ENCODE results near the gene TTLL10.

Gene TTLL10

GRCh38 chr1:1215080-1215676, 41.5 kb downstream of the TTLL10 start:
- H3K4me1 ChIP-seq (ENCODE audit: insufficient read depth, low read length): no peaks in the 10 kb centered on the region
- H3K36me3 ChIP-seq (ENCODE audit: insufficient read depth, low read length): no peaks in the 10 kb centered on the region
- H3K9me3 ChIP-seq (ENCODE audit: control insufficient read depth, insufficient read depth, low read length): no peaks in the 10 kb centered on the region
- no peak overlapping the region for H3K9ac ChIP-seq (ENCODE audit: low read depth, low read length)

DNA sequence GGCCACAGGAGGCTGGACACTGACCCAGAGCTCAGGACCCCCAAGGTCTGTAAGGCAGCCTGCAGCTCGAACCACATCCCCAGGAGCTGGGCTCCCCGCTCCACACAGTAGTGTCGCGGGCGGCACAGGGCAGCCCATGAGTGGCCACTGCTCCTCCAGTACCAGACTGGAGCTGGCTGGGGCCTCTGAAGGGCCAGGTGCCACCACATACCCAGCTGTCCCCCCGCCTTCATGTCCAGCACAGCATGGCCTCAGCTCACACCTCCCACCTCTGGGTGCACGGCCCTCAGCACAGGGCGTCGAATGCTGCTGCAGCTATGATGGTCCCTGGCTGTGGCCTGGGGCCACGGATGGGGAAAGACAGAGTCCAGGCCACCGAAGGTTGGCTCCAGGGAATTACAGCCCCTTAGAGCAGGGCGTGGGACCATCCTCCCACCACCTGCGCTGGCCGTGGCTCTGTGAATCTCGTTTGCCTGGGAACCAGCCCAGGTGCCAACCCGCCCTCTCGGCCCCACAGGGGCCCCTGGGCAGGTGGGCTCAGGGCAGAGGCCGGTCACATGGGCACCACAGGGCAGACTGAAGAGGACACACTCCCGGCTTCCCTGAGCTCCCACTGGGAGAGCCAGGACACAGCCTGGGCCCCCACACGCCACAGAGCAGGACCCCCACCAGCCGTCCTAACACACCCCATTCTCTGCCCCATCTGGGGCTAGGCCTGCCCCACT, 42.4 kb downstream of the TTLL10 start:
- Histone ChIP-seq H3K4me1 (ENCODE audit: insufficient read depth, low read length) (no peaks in the 10 kb centered on the region), H3K9ac (ENCODE audit: low read depth, low read length) (no peak overlapping the region), H3K36me3 (ENCODE audit: insufficient read depth, low read length) (no peaks in the 10 kb centered on the region), H3K9me3 (ENCODE audit: control insufficient read depth, insufficient read depth, low read length) (no peaks in the 10 kb centered on the region)

DNA sequence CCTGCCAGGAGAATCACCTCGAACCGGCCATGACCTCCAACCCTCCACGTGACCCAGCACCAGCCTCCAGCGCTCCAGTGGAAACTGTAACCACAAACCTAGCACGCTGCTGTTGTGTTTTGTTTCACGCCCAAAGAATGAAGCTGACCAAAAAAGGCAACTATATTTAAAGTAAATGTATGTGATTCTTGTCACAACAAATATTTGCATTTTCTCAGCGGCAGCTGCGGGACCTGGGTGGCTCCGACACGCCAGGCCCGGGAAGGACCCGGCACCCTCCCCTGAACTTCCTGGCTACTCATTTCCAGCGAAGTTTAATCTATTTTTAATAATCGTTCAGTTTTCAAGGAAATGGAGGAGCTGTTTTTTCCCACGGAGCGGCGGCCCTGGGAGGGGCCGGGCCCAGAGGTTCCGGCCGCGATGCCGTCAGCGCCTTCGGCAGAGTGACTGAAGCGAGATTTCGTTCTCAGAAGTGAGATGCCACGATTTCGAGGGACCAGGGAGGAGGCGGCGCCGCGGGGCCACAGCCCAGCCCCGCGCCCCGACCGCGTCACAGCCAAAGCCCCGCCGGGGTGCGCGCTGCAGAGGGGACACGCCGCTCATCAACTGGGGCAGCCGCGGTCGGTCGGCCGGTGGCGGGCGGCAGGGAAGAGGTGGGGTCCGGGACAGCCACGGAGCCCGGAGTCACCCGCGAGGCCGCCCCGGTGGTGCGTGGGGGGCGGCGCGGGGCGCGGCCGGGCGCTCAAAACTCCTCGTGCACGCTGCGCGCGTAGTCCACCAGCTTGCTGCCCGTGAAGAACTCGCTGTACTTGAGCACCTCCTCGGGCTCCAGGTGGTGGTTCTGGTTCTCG, 43.3 kb downstream of the TTLL10 start:
- H3K36me3 ChIP-seq (ENCODE audit: insufficient read depth, low read length): no peaks in the 10 kb centered on the region

GRCh38 chr1:1217621-1218523, 44.2 kb downstream of the TTLL10 start:
- Histone ChIP-seq H3K9me3 (ENCODE audit: control insufficient read depth, insufficient read depth, low read length) (no peaks in the 10 kb centered on the region), H3K4me1 (ENCODE audit: insufficient read depth, low read length) (no peaks in the 10 kb centered on the region), H3K36me3 (ENCODE audit: insufficient read depth, low read length) (peaks cover 6% of the 10 kb centered on the region; the same call in 1 of the 2 replicates), H3K9ac (ENCODE audit: low read depth, low read length) (no peak overlapping the region)

More for the DNA sequence above, 43.3 kb downstream of the TTLL10 start:
- Histone ChIP-seq H3K4me1 (ENCODE audit: insufficient read depth, low read length) (no peaks in the 10 kb centered on the region), H3K9ac (ENCODE audit: low read depth, low read length) (no peak overlapping the region), H3K9me3 (ENCODE audit: control insufficient read depth, insufficient read depth, low read length) (no peaks in the 10 kb centered on the region)

GRCh38 chr1:1218524-1219200, 45.0 kb downstream of the TTLL10 start:
- Histone ChIP-seq H3K4me1 (ENCODE audit: insufficient read depth, low read length) (no peaks in the 10 kb centered on the region), H3K9ac (ENCODE audit: low read depth, low read length) (no peak overlapping the region), H3K36me3 (ENCODE audit: insufficient read depth, low read length) (peaks cover 6% of the 10 kb centered on the region; the same call in 1 of the 2 replicates), H3K9me3 (ENCODE audit: control insufficient read depth, insufficient read depth, low read length) (no peaks in the 10 kb centered on the region)

DNA sequence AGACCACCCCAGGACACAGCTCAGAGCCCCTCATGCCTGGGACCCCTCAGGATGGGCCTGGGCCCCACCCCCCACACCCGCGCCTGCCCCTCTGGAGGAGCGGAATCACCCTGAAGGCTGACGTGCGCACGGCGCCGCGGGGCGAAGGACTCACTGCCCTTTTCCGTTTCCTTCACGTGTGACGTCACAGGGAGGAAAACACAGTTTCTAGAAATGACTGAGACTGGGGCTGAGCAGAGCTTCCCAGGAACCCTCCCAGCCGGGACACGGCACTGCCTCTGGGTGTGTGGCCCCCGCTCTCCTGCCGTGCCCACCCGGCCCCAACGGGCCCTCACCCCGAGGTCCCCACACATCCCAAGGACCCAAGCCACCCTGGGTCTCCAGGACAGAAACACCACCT, 45.7 kb downstream of the TTLL10 start:
- Histone ChIP-seq H3K9ac (ENCODE audit: low read depth, low read length) (no peak overlapping the region), H3K4me1 (ENCODE audit: insufficient read depth, low read length) (no peaks in the 10 kb centered on the region), H3K9me3 (ENCODE audit: control insufficient read depth, insufficient read depth, low read length) (no peaks in the 10 kb centered on the region), H3K36me3 (ENCODE audit: insufficient read depth, low read length) (peaks cover 6% of the 10 kb centered on the region; the same call in 1 of the 2 replicates)

GRCh38 chr1:1220197-1220596, 46.5 kb downstream of the TTLL10 start:
- Histone ChIP-seq H3K4me1 (ENCODE audit: insufficient read depth, low read length) (no peaks in the 10 kb centered on the region), H3K9ac (ENCODE audit: low read depth, low read length) (no peak overlapping the region), H3K9me3 (ENCODE audit: control insufficient read depth, insufficient read depth, low read length) (no peaks in the 10 kb centered on the region), H3K36me3 (ENCODE audit: insufficient read depth, low read length) (peaks cover 6% of the 10 kb centered on the region; the same call in 1 of the 2 replicates)

DNA sequence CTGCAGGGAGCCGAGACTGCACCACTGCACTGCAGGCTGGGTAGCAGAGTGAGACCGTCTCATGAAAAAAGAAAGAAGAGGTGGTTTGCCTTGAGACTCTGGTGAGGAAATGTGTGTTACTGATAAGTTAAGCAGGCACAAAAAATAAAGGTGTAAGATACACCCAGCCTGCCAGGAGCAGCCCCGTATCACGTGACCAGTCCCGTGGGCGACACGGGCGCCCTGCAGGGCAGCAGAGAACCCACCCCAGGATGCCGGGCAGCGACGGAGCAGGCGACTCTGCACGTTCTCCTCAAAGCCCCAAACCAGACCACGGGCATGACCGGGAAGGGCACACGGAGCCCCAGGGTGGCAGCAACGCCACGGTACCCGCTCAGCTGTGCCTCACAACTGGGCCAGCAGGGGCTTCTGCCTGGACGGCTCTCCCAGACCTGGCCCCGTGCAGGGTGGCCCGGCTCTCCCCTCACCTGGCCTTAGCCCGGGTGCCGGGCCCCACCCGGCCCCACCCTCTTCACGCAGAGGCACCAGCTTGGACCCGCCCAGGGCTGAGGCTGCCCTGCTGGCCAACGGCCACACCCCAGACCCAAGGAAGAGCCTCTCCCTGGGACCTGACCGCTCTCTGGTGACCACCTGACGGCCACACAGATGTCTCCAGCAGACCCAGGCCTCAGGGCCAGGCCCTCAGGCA, 48.4 kb downstream of the TTLL10 start:
- no peak overlapping the region for H3K9ac ChIP-seq (ENCODE audit: low read depth, low read length)

GRCh38 chr1:1222575-1223225, 49.0 kb downstream of the TTLL10 start:
- peaks cover 6% of the 10 kb centered on the region; the same call in 1 of the 2 replicates for H3K36me3 ChIP-seq (ENCODE audit: insufficient read depth, low read length)
- no peaks in the 10 kb centered on the region for H3K4me1 ChIP-seq (ENCODE audit: insufficient read depth, low read length)

More for the DNA sequence above, 48.4 kb downstream of the TTLL10 start:
- Histone ChIP-seq H3K9me3 (ENCODE audit: control insufficient read depth, insufficient read depth, low read length) (no peaks in the 10 kb centered on the region), H3K4me1 (ENCODE audit: insufficient read depth, low read length) (no peaks in the 10 kb centered on the region), H3K36me3 (ENCODE audit: insufficient read depth, low read length) (peaks cover 6% of the 10 kb centered on the region; the same call in 1 of the 2 replicates)

DNA sequence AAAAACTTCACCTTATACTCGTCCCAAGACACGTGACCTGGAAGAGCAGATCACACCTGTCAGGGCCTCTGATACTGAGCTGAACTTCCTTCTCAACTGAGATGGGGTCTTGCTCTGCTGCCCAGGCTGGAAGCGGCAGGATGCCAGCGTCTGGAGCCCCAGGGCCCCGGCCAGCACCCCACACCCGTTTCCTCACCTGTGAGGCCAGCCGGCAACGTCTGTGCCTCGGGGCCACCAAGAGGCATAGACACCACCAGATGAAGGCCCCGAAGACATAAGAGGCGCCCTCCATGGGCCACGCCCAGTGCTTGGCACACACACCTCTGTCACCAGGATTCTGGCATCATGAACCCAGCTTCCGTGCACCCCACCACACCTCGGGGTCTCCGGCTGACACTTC, 49.6 kb downstream of the TTLL10 start:
- Histone ChIP-seq H3K9ac (ENCODE audit: low read depth, low read length) (no peak overlapping the region), H3K9me3 (ENCODE audit: control insufficient read depth, insufficient read depth, low read length) (no peaks in the 10 kb centered on the region), H3K4me1 (ENCODE audit: insufficient read depth, low read length) (no peaks in the 10 kb centered on the region), H3K36me3 (ENCODE audit: insufficient read depth, low read length) (peaks cover 6% of the 10 kb centered on the region; the same call in 1 of the 2 replicates)

More at GRCh38 chr1:1222575-1223225, 49.0 kb downstream of the TTLL10 start:
- no peak overlapping the region for H3K9ac ChIP-seq (ENCODE audit: low read depth, low read length)
- H3K9me3 ChIP-seq (ENCODE audit: control insufficient read depth, insufficient read depth, low read length): no peaks in the 10 kb centered on the region

GRCh38 chr1:1223891-1224290, 50.2 kb downstream of the TTLL10 start:
- no peak overlapping the region for H3K9ac ChIP-seq (ENCODE audit: low read depth, low read length)
- H3K4me1 ChIP-seq (ENCODE audit: insufficient read depth, low read length): no peaks in the 10 kb centered on the region
- no peaks in the 10 kb centered on the region for H3K9me3 ChIP-seq (ENCODE audit: control insufficient read depth, insufficient read depth, low read length)
- H3K36me3 ChIP-seq (ENCODE audit: insufficient read depth, low read length): peaks cover 6% of the 10 kb centered on the region; the same call in 1 of the 2 replicates

DNA sequence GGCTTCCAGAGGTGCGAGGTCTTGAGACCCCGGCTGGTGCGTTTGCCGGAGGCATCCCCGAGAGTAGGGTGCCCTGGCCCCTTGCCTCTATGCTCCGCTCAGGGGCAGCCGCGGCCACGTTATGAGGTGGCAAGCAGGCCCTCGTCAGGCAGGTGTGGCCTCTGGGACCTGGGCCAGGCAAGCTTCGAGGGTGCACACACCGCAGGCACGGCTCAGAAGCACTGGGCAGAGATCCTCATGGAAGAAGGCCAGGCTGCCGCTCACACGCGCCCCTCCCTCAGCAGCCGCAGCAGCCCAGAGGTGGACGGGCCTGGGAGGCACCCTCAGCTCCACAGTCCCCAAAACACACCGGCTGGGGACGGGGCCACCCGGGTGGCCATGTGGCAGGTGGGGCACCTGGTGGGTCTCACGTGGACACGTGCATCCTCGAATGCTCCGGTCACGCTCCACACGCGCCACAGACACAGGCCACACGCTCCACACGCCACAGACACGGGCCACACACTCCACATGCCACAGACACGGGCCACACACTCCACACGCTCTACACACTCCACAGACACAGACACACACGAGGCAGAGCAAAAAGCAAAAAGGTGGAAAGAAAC, 51.7 kb downstream of the TTLL10 start:
- Histone ChIP-seq H3K9ac (ENCODE audit: low read depth, low read length) (no peak overlapping the region), H3K9me3 (ENCODE audit: control insufficient read depth, insufficient read depth, low read length) (no peaks in the 10 kb centered on the region), H3K4me1 (ENCODE audit: insufficient read depth, low read length) (no peaks in the 10 kb centered on the region), H3K36me3 (ENCODE audit: insufficient read depth, low read length) (peaks cover 6% of the 10 kb centered on the region; the same call in 1 of the 2 replicates)
